ENCODE measurements around the gene CD83.

Gene CD83

GRCh38 chr6:14125346-14125745, 7.8 kb downstream of the CD83 start:
- H3K36me3 ChIP-seq (ENCODE audit: control insufficient read depth, insufficient read depth, low read length), result no peaks in the 10 kb centered on the region
- H3K27ac ChIP-seq (ENCODE audit: low read depth, low read length, severe bottlenecking), result no peak overlapping the region
- 63 to 93% methylated on average over 2 of the region's 3 CpGs for WGBS, 2 experiments (ENCODE audit: insufficient coverage in 2 of 2)

DNA sequence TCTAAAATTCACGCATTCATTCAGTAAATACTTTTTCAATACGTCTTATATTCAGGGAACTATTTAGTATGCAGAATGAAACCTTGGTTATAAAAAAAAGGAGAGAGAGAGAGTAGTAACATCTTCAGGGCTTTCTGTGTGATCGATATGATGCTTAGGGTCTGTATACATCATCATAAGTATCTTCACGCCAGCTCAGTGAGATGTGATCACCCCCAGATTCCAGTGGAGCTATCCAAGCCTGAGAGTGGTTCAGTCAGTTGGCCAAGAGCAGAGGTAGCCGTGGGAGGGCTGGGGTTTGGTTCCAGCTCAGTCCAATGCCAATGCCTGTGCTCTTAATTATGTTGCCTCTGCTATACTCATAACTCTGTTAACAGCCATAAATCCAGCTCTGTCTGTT, 8.6 kb downstream of the CD83 start:
- 93 to 95% methylated on average over 2 to 3 of the region's 5 CpGs for WGBS, 2 experiments (ENCODE audit: insufficient coverage in 2 of 2)
- Histone ChIP-seq H3K4me1 (ENCODE audit: control insufficient read depth, insufficient read depth, low read length, poor library complexity, severe bottlenecking) (no peaks in the 10 kb centered on the region), H3K27ac (ENCODE audit: low read depth, low read length, severe bottlenecking) (no peak overlapping the region), H3K4me3 (ENCODE audit: extremely low read depth, insufficient read depth, low read length, poor library complexity, severe bottlenecking) (no peak overlapping the region), H3K9me3 (ENCODE audit: control insufficient read depth, low read length) (no peaks in the 10 kb centered on the region), H3K36me3 (ENCODE audit: control insufficient read depth, insufficient read depth, low read length) (no peaks in the 10 kb centered on the region)

More at GRCh38 chr6:14125346-14125745, 7.8 kb downstream of the CD83 start:
- Histone ChIP-seq H3K4me3 (ENCODE audit: extremely low read depth, insufficient read depth, low read length, poor library complexity, severe bottlenecking) (no peak overlapping the region), H3K4me1 (ENCODE audit: control insufficient read depth, insufficient read depth, low read length, poor library complexity, severe bottlenecking) (no peaks in the 10 kb centered on the region), H3K9me3 (ENCODE audit: control insufficient read depth, low read length) (no peaks in the 10 kb centered on the region)

DNA sequence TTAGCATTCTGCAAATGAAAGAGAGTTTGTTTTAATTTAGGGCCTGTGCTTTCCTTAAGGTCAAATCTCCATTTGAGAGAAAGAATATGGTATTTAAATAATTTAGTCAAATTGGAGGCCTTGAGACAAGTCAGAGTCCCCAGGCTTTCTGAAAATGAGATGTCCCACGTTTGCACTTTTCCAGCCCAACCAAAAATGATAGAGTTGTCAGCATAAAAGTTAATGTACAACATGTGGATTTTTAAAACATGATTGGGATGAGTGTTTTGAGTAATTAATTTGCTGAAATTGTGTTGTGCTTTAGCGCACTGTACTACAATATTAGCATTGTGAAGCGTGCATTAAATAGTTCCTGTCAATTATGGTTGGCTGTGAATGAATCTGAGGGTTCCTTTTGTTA, 10.0 kb downstream of the CD83 start:
- no peaks in the 10 kb centered on the region for H3K36me3 ChIP-seq (ENCODE audit: control insufficient read depth, insufficient read depth, low read length)
- H3K9me3 ChIP-seq (ENCODE audit: control insufficient read depth, low read length), result no peaks in the 10 kb centered on the region
- WGBS, 2 experiments (ENCODE audit: insufficient coverage in 2 of 2), result 86 to 100% methylated on average over 1 to 2 of the region's 3 CpGs
- no peak overlapping the region for H3K4me3 ChIP-seq (ENCODE audit: extremely low read depth, insufficient read depth, low read length, poor library complexity, severe bottlenecking)
- H3K27ac ChIP-seq (ENCODE audit: low read depth, low read length, severe bottlenecking), result no peak overlapping the region
- H3K4me1 ChIP-seq (ENCODE audit: control insufficient read depth, insufficient read depth, low read length, poor library complexity, severe bottlenecking), result no peaks in the 10 kb centered on the region

DNA sequence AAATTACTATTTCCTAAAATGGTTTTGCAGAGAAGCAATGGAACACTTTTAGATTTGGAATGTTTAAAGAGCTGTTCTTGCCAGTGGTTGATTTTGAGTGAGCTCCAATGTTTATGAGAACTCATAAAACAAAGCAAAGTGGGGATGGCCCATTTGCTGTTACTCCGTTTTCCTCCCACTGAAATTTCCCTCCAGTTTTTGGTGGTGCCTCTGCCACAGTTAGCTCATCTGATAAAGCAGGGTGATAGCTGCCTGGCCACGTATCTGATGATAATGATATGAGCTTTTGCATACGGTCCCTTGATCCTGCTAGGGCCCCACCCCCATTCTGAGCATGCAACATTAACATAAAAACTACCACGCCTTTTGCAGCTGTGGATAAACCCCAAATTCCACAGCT, 10.4 kb downstream of the CD83 start:
- Histone ChIP-seq H3K27ac (ENCODE audit: low read depth, low read length, severe bottlenecking) (no peak overlapping the region), H3K9me3 (ENCODE audit: control insufficient read depth, low read length) (no peaks in the 10 kb centered on the region), H3K36me3 (ENCODE audit: control insufficient read depth, insufficient read depth, low read length) (no peaks in the 10 kb centered on the region), H3K4me1 (ENCODE audit: control insufficient read depth, insufficient read depth, low read length, poor library complexity, severe bottlenecking) (no peaks in the 10 kb centered on the region), H3K4me3 (ENCODE audit: extremely low read depth, insufficient read depth, low read length, poor library complexity, severe bottlenecking) (no peak overlapping the region)
- WGBS, 2 experiments (ENCODE audit: insufficient coverage in 2 of 2), result 75% methylated on average over 3 of the region's 4 CpGs; no CpG with 5 or more reads in 1 of the 2 experiments

GRCh38 chr6:14128746-14129145, 11.2 kb downstream of the CD83 start:
- H3K4me3 ChIP-seq (ENCODE audit: extremely low read depth, insufficient read depth, low read length, poor library complexity, severe bottlenecking), result no peak overlapping the region
- no peaks in the 10 kb centered on the region for H3K36me3 ChIP-seq (ENCODE audit: control insufficient read depth, insufficient read depth, low read length)
- WGBS, 2 experiments (ENCODE audit: insufficient coverage in 2 of 2), result 50 to 67% methylated on average over 1 of the region's 4 CpGs
- no peaks in the 10 kb centered on the region for H3K9me3 ChIP-seq (ENCODE audit: control insufficient read depth, low read length)
- H3K27ac ChIP-seq (ENCODE audit: low read depth, low read length, severe bottlenecking), result no peak overlapping the region
- H3K4me1 ChIP-seq (ENCODE audit: control insufficient read depth, insufficient read depth, low read length, poor library complexity, severe bottlenecking), result no peaks in the 10 kb centered on the region

GRCh38 chr6:14129575-14129974, 12.0 kb downstream of the CD83 start:
- Histone ChIP-seq H3K36me3 (ENCODE audit: control insufficient read depth, insufficient read depth, low read length) (no peaks in the 10 kb centered on the region), H3K27ac (ENCODE audit: low read depth, low read length, severe bottlenecking) (no peak overlapping the region), H3K4me3 (ENCODE audit: extremely low read depth, insufficient read depth, low read length, poor library complexity, severe bottlenecking) (no peak overlapping the region), H3K9me3 (ENCODE audit: control insufficient read depth, low read length) (no peaks in the 10 kb centered on the region), H3K4me1 (ENCODE audit: control insufficient read depth, insufficient read depth, low read length, poor library complexity, severe bottlenecking) (no peaks in the 10 kb centered on the region)
- WGBS, 2 experiments (ENCODE audit: insufficient coverage in 2 of 2), result 17 to 35% methylated on average over 4 of the region's 7 CpGs

- Histone ChIP-seq H3K36me3 (ENCODE audit: control insufficient read depth, insufficient read depth, low read length) (no peaks in the 10 kb centered on the region), H3K27ac (ENCODE audit: low read depth, low read length, severe bottlenecking) (no peak overlapping the region), H3K4me3 (ENCODE audit: extremely low read depth, insufficient read depth, low read length, poor library complexity, severe bottlenecking) (no peak overlapping the region), H3K4me1 (ENCODE audit: control insufficient read depth, insufficient read depth, low read length, poor library complexity, severe bottlenecking) (no peaks in the 10 kb centered on the region), H3K9me3 (ENCODE audit: control insufficient read depth, low read length) (no peaks in the 10 kb centered on the region)
- 86 to 96% methylated on average over 11 to 14 of the region's 15 CpGs for WGBS, 2 experiments (ENCODE audit: insufficient coverage in 2 of 2)
Measured at GRCh38 chr6:14130435-14131075, 13.0 kb downstream of the CD83 start.

DNA sequence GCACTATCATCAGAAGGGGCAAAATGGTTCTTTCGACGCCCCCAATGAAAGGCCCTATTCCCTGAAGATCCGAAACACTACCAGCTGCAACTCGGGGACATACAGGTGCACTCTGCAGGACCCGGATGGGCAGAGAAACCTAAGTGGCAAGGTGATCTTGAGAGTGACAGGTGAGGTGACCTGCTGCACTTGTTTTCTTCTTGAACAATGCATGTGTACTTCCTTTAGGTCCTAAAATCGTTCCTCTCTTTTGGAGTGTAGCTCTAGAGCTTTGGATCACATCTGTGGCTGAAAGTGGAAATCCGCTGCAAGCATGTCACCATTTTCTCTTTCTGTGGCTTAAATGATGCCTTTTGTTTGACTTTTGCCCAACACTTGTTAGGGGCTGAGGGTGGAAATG, 14.0 kb downstream of the CD83 start:
- H3K36me3 ChIP-seq (ENCODE audit: control insufficient read depth, insufficient read depth, low read length), result no peaks in the 10 kb centered on the region
- no peak overlapping the region for H3K4me3 ChIP-seq (ENCODE audit: extremely low read depth, insufficient read depth, low read length, poor library complexity, severe bottlenecking)
- H3K27ac ChIP-seq (ENCODE audit: low read depth, low read length, severe bottlenecking), result no peak overlapping the region
- WGBS, 2 experiments (ENCODE audit: insufficient coverage in 2 of 2), result 86 to 90% methylated on average over 6 of the region's 7 CpGs
- no peaks in the 10 kb centered on the region for H3K9me3 ChIP-seq (ENCODE audit: control insufficient read depth, low read length)
- no peaks in the 10 kb centered on the region for H3K4me1 ChIP-seq (ENCODE audit: control insufficient read depth, insufficient read depth, low read length, poor library complexity, severe bottlenecking)

DNA sequence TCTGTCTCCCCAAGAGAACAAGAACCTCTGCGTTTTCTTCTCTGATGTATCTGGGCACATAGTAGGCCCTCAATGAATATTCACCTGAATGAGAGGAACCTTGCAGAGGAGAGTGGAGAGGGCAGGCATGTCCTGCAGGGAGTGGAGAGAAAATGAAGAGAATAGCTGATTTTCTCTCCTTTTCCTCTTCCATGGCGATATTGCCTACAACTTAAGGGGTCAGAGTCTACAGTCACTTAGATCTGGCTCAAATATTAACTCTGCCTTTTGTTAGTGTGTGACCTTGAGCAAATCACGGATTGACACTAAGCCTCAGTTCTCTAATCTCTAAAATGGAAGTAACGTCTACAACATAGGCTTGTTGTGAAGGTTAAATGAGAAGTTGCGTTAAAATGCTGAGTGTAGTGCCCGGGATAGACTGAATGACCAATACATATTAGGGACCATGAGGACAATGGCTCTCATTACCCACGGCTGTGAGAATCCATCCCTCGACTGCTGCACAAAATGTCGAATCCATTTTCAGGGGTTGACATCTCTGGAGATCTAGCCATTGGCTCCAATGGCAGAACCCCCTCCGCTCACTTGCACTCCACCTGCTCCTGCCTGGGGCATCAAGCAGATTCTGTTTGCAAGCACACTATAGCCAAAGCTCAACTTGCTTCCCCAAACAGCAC, 14.8 kb downstream of the CD83 start:
- Histone ChIP-seq H3K36me3 (ENCODE audit: control insufficient read depth, insufficient read depth, low read length) (no peaks in the 10 kb centered on the region), H3K4me1 (ENCODE audit: control insufficient read depth, insufficient read depth, low read length, poor library complexity, severe bottlenecking) (no peaks in the 10 kb centered on the region), H3K4me3 (ENCODE audit: extremely low read depth, insufficient read depth, low read length, poor library complexity, severe bottlenecking) (no peak overlapping the region), H3K9me3 (ENCODE audit: control insufficient read depth, low read length) (no peaks in the 10 kb centered on the region), H3K27ac (ENCODE audit: low read depth, low read length, severe bottlenecking) (no peak overlapping the region)
- WGBS, 2 experiments (ENCODE audit: insufficient coverage in 2 of 2), result 89 to 91% methylated on average over 8 to 9 of the region's 10 CpGs

- Histone ChIP-seq H3K4me3 (ENCODE audit: extremely low read depth, insufficient read depth, low read length, poor library complexity, severe bottlenecking) (no peak overlapping the region), H3K9me3 (ENCODE audit: control insufficient read depth, low read length) (no peaks in the 10 kb centered on the region), H3K4me1 (ENCODE audit: control insufficient read depth, insufficient read depth, low read length, poor library complexity, severe bottlenecking) (no peaks in the 10 kb centered on the region), H3K27ac (ENCODE audit: low read depth, low read length, severe bottlenecking) (no peak overlapping the region), H3K36me3 (ENCODE audit: control insufficient read depth, insufficient read depth, low read length) (no peaks in the 10 kb centered on the region)
- 80 to 95% methylated on average over 1 to 3 of the region's 4 CpGs for WGBS, 2 experiments (ENCODE audit: insufficient coverage in 2 of 2)
Measured at GRCh38 chr6:14132921-14133275, 15.3 kb downstream of the CD83 start.

DNA sequence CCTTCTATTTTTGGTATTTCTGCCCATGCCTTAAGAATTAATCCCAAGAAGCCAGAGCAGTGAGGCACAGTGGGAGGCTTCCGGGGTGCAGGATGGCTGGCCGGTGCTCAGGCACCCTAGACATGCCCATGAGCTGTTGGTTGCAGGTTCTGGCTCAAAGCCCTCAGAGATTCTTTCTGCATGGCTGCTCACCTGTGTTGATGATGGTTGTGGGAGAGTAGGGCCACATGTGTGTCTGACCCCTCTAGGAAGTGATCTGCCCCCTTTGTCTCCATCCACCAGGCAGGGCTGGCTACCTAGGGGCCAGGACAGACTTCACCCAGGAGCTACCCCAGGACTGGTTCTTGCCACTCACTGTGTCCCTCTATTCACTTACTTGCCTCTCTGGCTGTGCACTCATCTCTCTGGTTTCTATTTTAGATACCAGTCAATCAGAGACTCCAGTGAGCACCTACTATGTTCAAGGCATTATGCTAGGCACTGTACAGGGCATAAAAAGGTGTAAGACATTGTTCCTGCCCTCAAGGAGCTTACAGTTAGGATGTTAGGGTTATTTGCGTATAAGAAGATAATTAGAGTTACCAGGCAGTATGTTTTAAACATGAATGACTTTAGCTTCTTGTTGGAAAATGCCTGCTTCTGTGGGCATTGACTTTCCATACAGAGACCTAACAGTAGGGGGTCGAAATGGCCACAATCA, 16.8 kb downstream of the CD83 start:
- H3K4me1 ChIP-seq (ENCODE audit: control insufficient read depth, insufficient read depth, low read length, poor library complexity, severe bottlenecking), result no peaks in the 10 kb centered on the region
- H3K4me3 ChIP-seq (ENCODE audit: extremely low read depth, insufficient read depth, low read length, poor library complexity, severe bottlenecking), result no peak overlapping the region
- no peak overlapping the region for H3K27ac ChIP-seq (ENCODE audit: low read depth, low read length, severe bottlenecking)
- no peaks in the 10 kb centered on the region for H3K9me3 ChIP-seq (ENCODE audit: control insufficient read depth, low read length)
- 94 to 100% methylated on average over 3 to 4 of the region's 4 CpGs for WGBS, 2 experiments (ENCODE audit: insufficient coverage in 2 of 2)
- no peaks in the 10 kb centered on the region for H3K36me3 ChIP-seq (ENCODE audit: control insufficient read depth, insufficient read depth, low read length)

All from mesodermal cell (in vitro differentiated cells).